HL-60 (cell line): ENCODE results near the gene ADAMTS10.

Source experiments
- DNase-seq, 2 experiments: peaks; one replicate each; pipeline ENCODE4 v3.0.0-alpha.2; 2010 to 2020; ENCODE audit warnings: low read depth in 1 of 2, low spot score in 1 of 2
- H3K27ac ChIP-seq: fragments of 250-450 bp; sonication (Bioruptor Pico); replicated peaks from 2 replicates; pipeline ENCODE4 v1.5.1; 2020; ENCODE audit warnings: mild to moderate bottlenecking, moderate library complexity
- H3K27me3 ChIP-seq: fragments of 250-450 bp; sonication (Bioruptor Pico); 2 replicates; pipeline ENCODE4 v1.5.1; 2021; ENCODE audit warnings: mild to moderate bottlenecking, moderate library complexity; ENCODE audit not compliant: insufficient read depth, poor library complexity, severe bottlenecking
- H3K4me3 ChIP-seq: replicated peaks from 2 replicates; pipeline ENCODE4 v1.5.1; 2011; ENCODE audit warnings: mild to moderate bottlenecking, control low read depth, low read length; ENCODE audit not compliant: insufficient read depth
- GABPA ChIP-seq: IDR thresholded peaks from 2 replicates; pipeline ENCODE4 v1.6.1; 2012; ENCODE audit warnings: low read depth
- POLR2AphosphoS5 ChIP-seq: IDR thresholded peaks from 2 replicates; pipeline ENCODE4 v1.6.1; 2012; ENCODE audit warnings: low read depth
- SPI1 ChIP-seq: IDR thresholded peaks from 2 replicates; pipeline ENCODE4 v1.6.1; 2012; ENCODE audit warnings: low read depth, mild to moderate bottlenecking, borderline replicate concordance
- TF ChIP-seq, protein P1 (sequence below): IDR thresholded peaks from 2 replicates; pipeline ENCODE4 v1.6.1; 2012; ENCODE audit warnings: low read depth; ENCODE audit not compliant: insufficient replicate concordance
- TF ChIP-seq, protein P2 (sequence below): IDR thresholded peaks from one replicate; pipeline ENCODE4 v1.5.1; 2011; ENCODE audit warnings: low read length, control low read depth, inconsistent platforms; ENCODE audit not compliant: insufficient read depth

Gene ADAMTS10

DNA sequence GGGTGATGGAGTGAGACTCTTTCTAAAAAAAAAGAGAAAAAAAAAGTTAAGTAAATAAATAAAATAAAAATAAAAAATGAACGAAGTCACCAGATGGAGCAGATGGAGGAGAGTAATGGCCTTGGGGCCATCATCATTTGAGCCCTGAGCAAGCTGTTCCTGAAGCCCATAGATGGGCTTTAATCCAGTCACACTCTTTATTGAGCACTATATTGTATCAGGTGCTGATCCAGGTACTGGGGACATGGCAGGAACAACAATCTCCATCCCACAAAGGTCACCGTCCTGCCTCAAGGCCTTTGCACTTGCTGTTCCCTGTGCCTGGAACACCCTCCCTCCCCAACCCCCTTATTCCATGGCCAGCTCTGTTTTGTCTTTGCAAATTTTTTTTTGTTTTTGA is 3.9 kb upstream of the ADAMTS10 start:
- TF ChIP-seq, protein P1, sequence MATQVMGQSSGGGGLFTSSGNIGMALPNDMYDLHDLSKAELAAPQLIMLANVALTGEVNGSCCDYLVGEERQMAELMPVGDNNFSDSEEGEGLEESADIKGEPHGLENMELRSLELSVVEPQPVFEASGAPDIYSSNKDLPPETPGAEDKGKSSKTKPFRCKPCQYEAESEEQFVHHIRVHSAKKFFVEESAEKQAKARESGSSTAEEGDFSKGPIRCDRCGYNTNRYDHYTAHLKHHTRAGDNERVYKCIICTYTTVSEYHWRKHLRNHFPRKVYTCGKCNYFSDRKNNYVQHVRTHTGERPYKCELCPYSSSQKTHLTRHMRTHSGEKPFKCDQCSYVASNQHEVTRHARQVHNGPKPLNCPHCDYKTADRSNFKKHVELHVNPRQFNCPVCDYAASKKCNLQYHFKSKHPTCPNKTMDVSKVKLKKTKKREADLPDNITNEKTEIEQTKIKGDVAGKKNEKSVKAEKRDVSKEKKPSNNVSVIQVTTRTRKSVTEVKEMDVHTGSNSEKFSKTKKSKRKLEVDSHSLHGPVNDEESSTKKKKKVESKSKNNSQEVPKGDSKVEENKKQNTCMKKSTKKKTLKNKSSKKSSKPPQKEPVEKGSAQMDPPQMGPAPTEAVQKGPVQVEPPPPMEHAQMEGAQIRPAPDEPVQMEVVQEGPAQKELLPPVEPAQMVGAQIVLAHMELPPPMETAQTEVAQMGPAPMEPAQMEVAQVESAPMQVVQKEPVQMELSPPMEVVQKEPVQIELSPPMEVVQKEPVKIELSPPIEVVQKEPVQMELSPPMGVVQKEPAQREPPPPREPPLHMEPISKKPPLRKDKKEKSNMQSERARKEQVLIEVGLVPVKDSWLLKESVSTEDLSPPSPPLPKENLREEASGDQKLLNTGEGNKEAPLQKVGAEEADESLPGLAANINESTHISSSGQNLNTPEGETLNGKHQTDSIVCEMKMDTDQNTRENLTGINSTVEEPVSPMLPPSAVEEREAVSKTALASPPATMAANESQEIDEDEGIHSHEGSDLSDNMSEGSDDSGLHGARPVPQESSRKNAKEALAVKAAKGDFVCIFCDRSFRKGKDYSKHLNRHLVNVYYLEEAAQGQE, result no peak
- TF ChIP-seq, protein P2, sequence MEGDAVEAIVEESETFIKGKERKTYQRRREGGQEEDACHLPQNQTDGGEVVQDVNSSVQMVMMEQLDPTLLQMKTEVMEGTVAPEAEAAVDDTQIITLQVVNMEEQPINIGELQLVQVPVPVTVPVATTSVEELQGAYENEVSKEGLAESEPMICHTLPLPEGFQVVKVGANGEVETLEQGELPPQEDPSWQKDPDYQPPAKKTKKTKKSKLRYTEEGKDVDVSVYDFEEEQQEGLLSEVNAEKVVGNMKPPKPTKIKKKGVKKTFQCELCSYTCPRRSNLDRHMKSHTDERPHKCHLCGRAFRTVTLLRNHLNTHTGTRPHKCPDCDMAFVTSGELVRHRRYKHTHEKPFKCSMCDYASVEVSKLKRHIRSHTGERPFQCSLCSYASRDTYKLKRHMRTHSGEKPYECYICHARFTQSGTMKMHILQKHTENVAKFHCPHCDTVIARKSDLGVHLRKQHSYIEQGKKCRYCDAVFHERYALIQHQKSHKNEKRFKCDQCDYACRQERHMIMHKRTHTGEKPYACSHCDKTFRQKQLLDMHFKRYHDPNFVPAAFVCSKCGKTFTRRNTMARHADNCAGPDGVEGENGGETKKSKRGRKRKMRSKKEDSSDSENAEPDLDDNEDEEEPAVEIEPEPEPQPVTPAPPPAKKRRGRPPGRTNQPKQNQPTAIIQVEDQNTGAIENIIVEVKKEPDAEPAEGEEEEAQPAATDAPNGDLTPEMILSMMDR, result no peak
- TF ChIP-seq POLR2AphosphoS5 (no peak), GABPA (no peak), SPI1 (no peak)
- Histone ChIP-seq H3K27ac (no peak overlapping the region), H3K27me3 (no peaks in the 10 kb centered on the region), H3K4me3 (no peak overlapping the region)
- no peak for DNase-seq

DNA sequence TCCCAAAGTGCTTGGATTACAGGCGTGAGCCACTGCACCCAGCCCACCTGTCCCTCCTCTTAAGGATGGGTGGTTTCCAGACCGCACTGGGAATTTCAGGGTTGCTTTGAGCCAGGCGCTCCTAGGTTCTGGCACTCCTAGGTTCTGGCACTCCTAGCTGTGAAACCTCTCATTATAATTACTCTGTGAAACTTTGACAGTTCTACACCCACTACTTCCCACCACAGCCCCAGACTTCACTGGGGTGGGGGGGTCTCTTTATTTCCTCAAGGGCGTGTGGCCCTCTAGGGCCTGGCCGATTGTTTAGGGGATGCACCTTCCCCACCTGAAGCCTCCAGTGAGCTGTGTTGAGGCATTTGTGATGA is 2.3 kb upstream of the ADAMTS10 start:
- no peaks in the 10 kb centered on the region for H3K27me3 ChIP-seq
- no peak overlapping the region for H3K27ac ChIP-seq
- DNase-seq, result no peak
- no peak overlapping the region for H3K4me3 ChIP-seq
- TF ChIP-seq SPI1, result no peak
- TF ChIP-seq, protein P2, result no peak
- TF ChIP-seq GABPA, result no peak
- no peak for TF ChIP-seq POLR2AphosphoS5
- TF ChIP-seq, protein P1, result no peak

- no peak overlapping the region for H3K4me3 ChIP-seq
- H3K27me3 ChIP-seq, result no peaks in the 10 kb centered on the region
- TF ChIP-seq SPI1, result no peak
- no peak for DNase-seq
- H3K27ac ChIP-seq, result no peak overlapping the region
Measured at GRCh38 chr19:8611877-8612806, 1.6 kb upstream of the ADAMTS10 start.

GRCh38 chr19:8611391-8611876 is 919 bp upstream of the ADAMTS10 start:
- Histone ChIP-seq H3K4me3 (no peak overlapping the region), H3K27ac (no peak overlapping the region), H3K27me3 (no peaks in the 10 kb centered on the region)
- TF ChIP-seq POLR2AphosphoS5 (no peak), SPI1 (no peak), GABPA (no peak)
- TF ChIP-seq, protein P2, result no peak
- TF ChIP-seq, protein P1, result no peak
- no peak for DNase-seq
